Measurements from ENCODE around the gene ARFIP1.

ARFIP1 gene

DNA sequence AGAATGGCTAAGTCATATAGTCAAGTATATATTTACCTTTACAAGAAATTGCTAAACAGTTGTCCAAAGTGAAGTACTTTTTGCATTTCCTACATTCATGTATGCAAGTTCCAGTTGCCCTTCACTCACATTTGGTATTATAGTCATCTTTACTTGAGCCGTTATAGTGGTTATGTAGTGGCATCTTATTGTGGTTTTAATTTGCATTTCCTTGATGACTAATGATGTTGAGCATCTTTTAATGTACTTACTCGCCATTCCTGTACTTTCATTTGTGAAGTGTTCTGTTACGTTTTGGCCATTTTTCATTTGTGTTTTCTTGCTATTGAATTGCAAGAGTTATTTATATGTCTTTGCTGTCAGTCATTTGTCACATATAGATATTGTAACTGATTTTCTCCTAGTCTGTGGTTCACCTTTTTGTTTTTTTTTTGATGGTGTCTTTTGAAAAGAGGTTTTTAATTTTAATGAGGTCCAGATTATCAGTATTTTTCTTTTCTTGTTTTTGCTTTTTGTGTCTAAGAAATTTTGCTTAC, 27.6 kb downstream of the ARFIP1 start:
- no peak overlapping the region for H3K9ac ChIP-seq (ENCODE audit: low read length)
- no peaks in the 10 kb centered on the region for H3K27me3 ChIP-seq (ENCODE audit: low read length)
- H3F3A ChIP-seq (ENCODE audit: insufficient read depth) = peaks cover 6% of the 10 kb centered on the region; the same call in 1 of the 2 replicates
- no peak for TF ChIP-seq EZH2phosphoT487 (conservative IDR thresholded peaks at IDR 0.05; ENCODE audit: low read length)
- TF ChIP-seq, protein P1, sequence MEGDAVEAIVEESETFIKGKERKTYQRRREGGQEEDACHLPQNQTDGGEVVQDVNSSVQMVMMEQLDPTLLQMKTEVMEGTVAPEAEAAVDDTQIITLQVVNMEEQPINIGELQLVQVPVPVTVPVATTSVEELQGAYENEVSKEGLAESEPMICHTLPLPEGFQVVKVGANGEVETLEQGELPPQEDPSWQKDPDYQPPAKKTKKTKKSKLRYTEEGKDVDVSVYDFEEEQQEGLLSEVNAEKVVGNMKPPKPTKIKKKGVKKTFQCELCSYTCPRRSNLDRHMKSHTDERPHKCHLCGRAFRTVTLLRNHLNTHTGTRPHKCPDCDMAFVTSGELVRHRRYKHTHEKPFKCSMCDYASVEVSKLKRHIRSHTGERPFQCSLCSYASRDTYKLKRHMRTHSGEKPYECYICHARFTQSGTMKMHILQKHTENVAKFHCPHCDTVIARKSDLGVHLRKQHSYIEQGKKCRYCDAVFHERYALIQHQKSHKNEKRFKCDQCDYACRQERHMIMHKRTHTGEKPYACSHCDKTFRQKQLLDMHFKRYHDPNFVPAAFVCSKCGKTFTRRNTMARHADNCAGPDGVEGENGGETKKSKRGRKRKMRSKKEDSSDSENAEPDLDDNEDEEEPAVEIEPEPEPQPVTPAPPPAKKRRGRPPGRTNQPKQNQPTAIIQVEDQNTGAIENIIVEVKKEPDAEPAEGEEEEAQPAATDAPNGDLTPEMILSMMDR (IDR thresholded peaks at IDR 0.05; ENCODE audit: insufficient read depth, low read length, poor library complexity, severe bottlenecking) = no peak
- H3K9me3 ChIP-seq (ENCODE audit: insufficient read depth, low read length) = no peaks in the 10 kb centered on the region
- no peaks in the 10 kb centered on the region for H3K9me2 ChIP-seq (replicated peaks; ENCODE audit: insufficient read depth, low read length)
- no peaks in the 10 kb centered on the region for H3K36me3 ChIP-seq (ENCODE audit: low read length)
- 0 out of 2 replicates have a peak, but pooled peaks cover 11% of the 10 kb centered on the region for H3K79me2 ChIP-seq (ENCODE audit: insufficient read depth, low read length)
- peak overlapping the region; percentile 30 for H3K4me2 ChIP-seq (ENCODE audit: low read depth, low read length, poor library complexity, severe bottlenecking)
- H3K27ac ChIP-seq (ENCODE audit: low read depth, low read length) = no peak overlapping the region
- no peak overlapping the region for H2AFZ ChIP-seq (ENCODE audit: low read depth, low read length, severe bottlenecking)
- H3K4me3 ChIP-seq (ENCODE audit: insufficient read depth, low read length, poor library complexity, severe bottlenecking) = no peak overlapping the region
- 0 out of 2 replicates have a peak, but pooled peaks cover 9% of the 10 kb centered on the region for H4K20me1 ChIP-seq (ENCODE audit: low read depth, low read length)

- Histone ChIP-seq H2AFZ (ENCODE audit: low read depth, low read length, severe bottlenecking) (no peak overlapping the region), H3K27ac (ENCODE audit: low read depth, low read length) (no peak overlapping the region), H4K20me1 (ENCODE audit: low read depth, low read length) (0 out of 2 replicates have a peak, but pooled peaks cover 4% of the 10 kb centered on the region), H3K4me2 (ENCODE audit: low read depth, low read length, poor library complexity, severe bottlenecking) (no peak overlapping the region), H3K9me2 (replicated peaks; ENCODE audit: insufficient read depth, low read length) (no peaks in the 10 kb centered on the region), H3K4me3 (ENCODE audit: insufficient read depth, low read length, poor library complexity, severe bottlenecking) (no peak overlapping the region), H3K27me3 (ENCODE audit: low read length) (no peaks in the 10 kb centered on the region), H3K9ac (ENCODE audit: low read length) (no peak overlapping the region), H3K79me2 (ENCODE audit: insufficient read depth, low read length) (0 out of 2 replicates have a peak, but pooled peaks cover 11% of the 10 kb centered on the region), H3F3A (ENCODE audit: insufficient read depth) (peaks cover 6% of the 10 kb centered on the region; the same call in 1 of the 2 replicates), H3K9me3 (ENCODE audit: insufficient read depth, low read length) (no peaks in the 10 kb centered on the region), H3K36me3 (ENCODE audit: low read length) (no peaks in the 10 kb centered on the region; the same call in 1 of the 2 replicates)
- TF ChIP-seq, protein P1 (IDR thresholded peaks at IDR 0.05; ENCODE audit: insufficient read depth, low read length, poor library complexity, severe bottlenecking) = no peak
- no peak for TF ChIP-seq EZH2phosphoT487 (conservative IDR thresholded peaks at IDR 0.05; ENCODE audit: low read length)
Measured at GRCh38 chr4:152808670-152809069, 28.9 kb downstream of the ARFIP1 start.

DNA sequence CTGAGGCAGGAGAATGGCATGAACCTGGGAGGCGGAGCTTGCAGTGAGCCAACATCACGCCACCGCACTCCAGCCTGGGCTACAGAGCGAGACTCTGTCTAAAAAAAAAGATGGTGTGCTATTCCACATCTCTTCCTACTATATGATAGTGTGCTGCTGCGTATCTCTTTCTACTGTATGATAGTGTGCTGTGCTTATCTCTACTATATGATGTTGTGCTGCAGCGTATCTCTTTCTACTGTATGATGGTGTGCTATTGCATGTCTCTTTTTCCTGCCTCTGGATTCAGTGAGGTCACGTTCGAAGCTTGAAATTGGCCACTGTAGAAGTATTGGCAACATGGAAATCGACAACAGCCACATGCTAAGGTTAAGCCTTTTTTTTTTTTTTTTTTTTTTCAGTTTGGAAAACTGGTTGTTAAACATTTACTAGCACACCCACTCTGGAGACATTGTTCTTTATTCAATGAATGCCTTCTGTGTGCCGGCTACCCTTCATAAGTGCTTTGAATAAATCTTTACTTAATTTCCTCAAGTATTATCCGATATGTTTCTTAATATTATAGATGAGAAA, 31.0 kb downstream of the ARFIP1 start:
- H4K20me1 ChIP-seq (ENCODE audit: low read depth, low read length) = 0 out of 2 replicates have a peak, but pooled peaks cover 4% of the 10 kb centered on the region
- H3K9ac ChIP-seq (ENCODE audit: low read length) = no peak overlapping the region
- TF ChIP-seq, protein P1 (IDR thresholded peaks at IDR 0.05; ENCODE audit: insufficient read depth, low read length, poor library complexity, severe bottlenecking) = no peak
- TF ChIP-seq EZH2phosphoT487 (conservative IDR thresholded peaks at IDR 0.05; ENCODE audit: low read length) = no peak
- H3K9me3 ChIP-seq (ENCODE audit: insufficient read depth, low read length) = no peaks in the 10 kb centered on the region
- H2AFZ ChIP-seq (ENCODE audit: low read depth, low read length, severe bottlenecking) = no peak overlapping the region
- no peaks in the 10 kb centered on the region for H3K27me3 ChIP-seq (ENCODE audit: low read length)
- H3K9me2 ChIP-seq (replicated peaks; ENCODE audit: insufficient read depth, low read length) = no peaks in the 10 kb centered on the region
- H3K4me2 ChIP-seq (ENCODE audit: low read depth, low read length, poor library complexity, severe bottlenecking) = no peak overlapping the region
- H3K36me3 ChIP-seq (ENCODE audit: low read length) = no peaks in the 10 kb centered on the region; the same call in 1 of the 2 replicates
- H3K79me2 ChIP-seq (ENCODE audit: insufficient read depth, low read length) = 0 out of 2 replicates have a peak, but pooled peaks cover 11% of the 10 kb centered on the region
- H3K4me3 ChIP-seq (ENCODE audit: insufficient read depth, low read length, poor library complexity, severe bottlenecking) = no peak overlapping the region
- no peaks in the 10 kb centered on the region for H3F3A ChIP-seq (ENCODE audit: insufficient read depth)
- no peak overlapping the region for H3K27ac ChIP-seq (ENCODE audit: low read depth, low read length)

All from SU-DHL-6 (cell line).